HG03354 (cell line): ENCODE measurements around the gene TUT1.

Source experiments
- ATAC-seq: cut with Tn5 transposase; IDR thresholded peaks from one replicate; pipeline ENCODE4 v1.9.1; 2021; ENCODE audit warnings: mild to moderate bottlenecking; ENCODE audit not compliant: unreplicated experiment, poor library complexity, severe bottlenecking

Gene TUT1

DNA sequence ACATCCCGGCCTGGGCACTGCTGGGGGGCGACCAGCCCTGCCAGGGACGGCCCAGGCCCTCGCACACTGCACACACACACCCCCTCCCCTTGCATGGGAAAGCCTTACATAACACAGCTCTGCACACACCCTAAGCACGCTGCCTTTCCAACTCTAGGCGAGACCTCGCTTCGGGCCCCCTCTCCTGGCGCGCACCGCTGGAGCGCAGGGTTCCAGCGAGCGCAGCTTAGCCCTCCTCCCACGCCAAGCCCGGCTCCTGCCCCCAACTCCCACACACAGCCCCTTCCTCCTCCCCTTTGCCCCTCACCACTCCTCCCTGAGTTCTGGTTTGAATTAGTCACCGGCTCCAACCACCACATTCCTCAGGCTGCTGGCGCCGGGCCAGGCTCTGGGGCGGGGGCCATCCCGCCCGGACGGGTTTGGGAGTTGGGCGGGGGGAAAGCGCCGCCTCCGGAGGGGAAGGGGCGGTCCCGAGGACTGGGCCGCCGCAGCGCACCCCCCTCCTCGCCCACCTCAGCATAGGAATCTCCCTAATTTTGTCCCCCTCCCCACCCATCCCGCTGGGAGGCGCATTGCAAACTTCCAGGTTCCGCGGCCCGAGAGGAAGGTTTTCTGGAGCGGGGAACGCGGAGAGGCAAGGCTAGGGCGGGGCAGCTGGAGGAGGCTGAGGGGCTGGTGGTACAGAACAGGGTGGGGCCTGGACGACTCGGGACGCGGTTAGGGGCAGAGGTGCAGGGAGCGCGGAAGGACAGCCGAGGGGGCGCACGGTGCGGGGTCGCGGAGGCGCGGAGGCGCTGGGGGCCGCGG is 45.7 kb downstream of the TUT1 start:
- no peak for ATAC-seq

DNA sequence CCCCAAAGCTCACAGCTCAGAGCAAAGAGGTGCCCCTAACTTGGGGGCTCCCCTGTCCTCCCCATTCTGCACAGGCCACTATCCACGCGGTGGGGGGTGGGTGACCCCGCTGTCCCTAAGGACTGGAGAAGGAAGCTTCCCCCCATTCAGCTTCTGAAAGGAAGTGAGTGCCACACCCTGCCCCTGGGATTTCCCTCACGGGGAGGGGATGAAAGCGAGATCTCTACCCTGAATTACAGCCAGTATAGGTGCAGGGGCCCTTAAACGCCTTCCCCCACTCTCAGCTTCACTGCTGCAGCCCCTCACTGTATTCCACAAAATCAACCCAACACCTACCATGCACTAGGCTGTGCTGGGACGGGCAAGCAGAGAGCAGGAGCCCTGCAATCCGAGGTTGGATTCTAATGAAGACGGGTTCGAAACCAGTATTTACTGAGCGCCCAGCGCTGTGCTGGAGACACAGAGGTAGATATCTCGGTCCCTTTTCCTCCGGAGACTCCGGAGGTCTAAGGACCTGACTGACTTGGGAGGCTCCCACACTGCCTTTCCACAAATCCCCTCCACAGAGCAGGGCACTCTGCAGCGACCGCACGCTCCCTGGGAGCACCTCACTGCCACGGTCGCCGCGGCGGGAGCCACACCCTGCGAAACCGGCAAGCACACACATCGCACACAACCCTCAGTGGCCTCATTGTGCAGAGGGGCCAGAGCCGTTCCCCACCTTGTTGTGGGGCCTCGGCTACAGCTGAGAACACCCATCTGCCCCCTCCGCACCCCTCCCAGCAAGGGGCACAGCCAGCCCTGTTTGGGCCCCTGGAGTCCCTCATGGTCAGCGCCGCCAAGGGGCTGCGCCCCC is 46.5 kb downstream of the TUT1 start:
- ATAC-seq, result no peak

DNA sequence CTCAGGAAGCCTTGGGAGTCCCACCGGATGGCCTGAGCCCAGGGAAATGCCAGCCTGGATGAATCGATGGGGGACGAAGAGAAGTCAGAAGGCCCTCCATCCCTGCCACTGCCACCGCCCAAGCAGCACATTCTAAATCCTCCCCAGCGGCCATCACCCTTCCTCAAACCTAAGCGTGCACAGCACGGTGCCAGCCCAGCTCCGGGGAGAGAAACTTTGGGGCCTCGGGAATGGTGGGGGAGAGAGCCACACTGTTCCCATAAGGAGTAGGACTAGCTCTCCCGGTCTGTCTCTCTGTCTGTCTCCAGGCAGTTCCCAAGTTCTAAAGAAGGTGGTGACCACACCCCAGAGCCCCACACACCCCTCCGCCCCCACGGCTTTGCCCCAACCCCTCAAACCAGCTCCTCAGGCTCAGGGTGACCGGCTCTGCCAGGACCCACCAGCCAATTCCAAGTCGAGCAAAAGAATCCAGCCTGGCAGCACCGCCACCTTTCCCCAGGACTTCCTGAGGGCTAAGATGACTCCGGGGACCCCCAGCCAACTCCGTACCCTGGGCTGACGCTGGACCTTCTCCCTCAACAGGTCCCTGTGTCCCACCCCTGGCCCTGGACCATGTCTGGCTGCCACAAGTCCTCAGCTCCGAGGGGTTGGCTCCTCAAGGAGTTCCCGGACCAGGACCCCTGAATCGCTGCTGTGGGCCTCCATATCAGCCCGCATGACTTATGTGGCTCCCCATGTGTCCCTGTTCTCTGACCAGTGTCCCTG is 47.5 kb downstream of the TUT1 start:
- ATAC-seq, result no peak

DNA sequence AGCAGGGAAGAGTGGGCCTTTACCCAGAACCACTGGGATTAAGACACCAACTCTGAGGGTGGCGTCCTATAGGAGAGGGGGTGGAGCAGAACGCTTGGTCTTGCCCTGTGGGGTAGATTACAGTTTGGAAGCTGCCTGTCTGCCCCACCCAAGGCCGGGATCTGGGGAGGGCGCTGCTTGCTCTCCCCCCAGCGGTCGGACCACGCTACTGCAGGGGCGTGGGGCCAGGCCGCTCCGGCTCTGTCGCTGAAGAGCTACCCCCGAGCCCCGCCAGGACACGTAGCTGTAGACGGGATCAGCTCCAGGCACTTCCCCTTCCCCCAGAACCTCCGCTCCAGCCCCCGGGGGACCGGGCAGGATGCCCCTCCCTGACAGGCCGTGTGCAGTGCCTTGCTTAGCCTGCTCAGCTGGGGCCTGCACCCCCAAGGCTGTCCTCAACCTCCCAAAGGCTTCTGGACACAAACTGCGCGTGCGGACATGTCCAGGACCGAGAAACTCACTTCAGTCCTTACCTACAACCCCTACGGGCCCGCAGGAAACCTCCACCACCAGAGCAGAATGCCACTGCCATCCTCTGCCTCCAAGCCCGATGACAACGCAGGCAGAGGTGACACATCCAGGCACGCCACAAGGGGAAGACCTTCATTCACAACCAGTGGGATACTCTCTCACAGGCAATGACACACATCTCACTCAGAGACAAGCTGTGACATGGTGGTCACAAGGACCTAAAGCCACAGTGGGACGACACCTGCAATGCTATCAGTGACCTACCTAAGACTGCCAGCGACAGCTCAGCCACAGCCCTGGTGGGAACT is 48.4 kb downstream of the TUT1 start:
- peak; percentile 35 for ATAC-seq

DNA sequence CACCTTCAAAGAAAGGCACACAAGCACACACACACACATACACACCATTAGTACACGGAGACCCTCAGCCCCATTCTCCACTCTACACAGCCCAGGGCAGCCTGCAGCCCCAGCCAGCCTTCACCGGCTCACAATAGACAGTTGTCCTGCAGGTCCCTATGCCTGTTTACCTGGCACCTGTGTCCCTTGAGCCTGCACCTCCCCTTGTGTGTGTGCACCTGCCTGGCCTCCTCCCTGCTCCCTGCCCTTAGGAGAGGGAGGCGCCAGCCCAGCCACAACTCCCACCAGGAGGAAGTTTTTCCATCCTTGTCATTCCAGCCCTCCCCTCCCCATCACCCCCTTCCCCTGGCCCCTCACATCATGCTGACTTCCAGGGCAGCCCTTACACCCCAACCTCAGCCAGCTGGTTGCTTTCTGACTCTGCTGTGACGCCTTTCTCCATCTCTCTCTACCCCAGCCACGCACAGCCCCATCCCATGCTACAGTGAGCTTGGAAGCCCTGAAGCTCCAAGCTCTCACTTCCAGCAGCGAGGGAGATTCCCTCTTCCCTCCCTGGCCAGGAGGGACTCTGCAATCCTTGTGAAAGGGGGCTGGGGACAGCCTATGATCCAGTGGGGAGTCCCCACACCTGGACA is 49.1 kb downstream of the TUT1 start:
- no peak for ATAC-seq

DNA sequence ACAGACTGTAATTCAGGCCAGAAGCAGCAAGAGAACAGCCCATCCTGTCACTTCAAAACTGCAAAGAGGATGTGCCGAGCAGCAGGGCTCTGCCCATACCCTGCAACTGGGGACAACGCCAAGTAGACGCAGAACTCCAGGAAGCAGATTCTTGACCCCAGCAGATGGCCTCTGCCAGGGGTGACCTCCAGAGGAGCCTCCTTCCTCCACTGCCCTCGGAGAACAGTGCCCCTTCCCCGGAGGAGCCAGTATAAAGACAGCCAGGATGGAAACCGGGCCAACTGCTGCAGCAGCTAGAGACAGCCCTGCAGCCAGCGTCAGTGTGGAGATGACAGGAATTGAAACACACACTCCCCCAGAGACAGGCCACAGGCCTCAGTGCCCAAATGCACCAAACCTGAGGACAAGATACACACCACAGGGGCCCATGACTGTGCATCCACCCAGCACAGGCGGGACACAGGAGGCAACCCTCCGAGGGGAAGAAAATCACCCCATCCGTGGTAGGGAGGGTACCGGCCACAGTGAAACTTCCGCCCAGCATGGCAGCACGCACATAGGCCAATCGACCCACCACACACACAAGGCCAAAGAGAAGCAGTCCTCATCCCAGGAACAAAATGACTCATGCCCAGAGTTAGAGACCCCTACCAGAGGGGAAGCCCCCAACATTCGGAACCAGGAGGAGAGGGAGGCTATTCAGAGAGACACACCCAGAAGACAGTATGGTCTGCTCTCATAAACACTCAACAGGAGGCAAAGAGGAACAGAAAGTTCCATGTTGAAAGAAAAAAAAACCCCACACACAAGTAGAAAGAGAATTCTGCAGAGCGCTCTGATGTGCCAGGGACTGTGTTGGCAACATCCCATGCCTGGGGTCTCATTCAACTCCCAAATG is 50.3 kb downstream of the TUT1 start:
- peak; percentile 55 for ATAC-seq

DNA sequence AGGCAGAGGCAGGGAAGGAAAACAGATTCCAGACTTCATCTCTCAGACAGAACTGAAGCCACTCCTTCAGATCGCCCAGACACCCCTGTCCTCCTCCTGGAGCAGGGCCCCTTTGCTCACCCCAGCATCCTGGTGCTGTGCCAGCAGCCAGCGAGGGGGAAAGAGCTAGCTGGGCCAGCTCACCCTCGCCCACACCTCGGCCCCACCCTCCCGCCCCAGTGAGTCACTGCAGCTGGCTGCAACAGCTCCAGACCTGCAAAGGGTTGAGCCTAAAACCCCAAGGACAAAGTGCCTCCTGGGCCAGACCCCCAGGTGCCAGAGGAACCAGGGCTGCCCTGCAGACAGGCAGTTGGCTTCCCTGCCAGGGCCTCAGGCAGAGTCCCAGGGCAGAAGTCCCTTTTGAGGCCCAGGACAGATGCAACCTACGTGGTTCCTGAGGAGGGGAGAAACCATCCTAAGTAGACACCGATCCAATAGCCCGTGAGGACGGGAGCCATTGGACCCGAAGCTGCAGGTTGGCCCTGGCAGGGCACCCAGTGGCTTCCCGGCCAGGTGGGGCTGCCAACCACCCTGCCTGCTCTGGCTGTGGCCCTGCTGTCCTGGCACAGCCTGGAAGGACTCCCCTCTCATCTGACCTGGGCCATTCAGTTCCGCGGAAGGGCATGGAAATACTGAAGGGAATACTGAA is 51.9 kb downstream of the TUT1 start:
- ATAC-seq, result no peak

DNA sequence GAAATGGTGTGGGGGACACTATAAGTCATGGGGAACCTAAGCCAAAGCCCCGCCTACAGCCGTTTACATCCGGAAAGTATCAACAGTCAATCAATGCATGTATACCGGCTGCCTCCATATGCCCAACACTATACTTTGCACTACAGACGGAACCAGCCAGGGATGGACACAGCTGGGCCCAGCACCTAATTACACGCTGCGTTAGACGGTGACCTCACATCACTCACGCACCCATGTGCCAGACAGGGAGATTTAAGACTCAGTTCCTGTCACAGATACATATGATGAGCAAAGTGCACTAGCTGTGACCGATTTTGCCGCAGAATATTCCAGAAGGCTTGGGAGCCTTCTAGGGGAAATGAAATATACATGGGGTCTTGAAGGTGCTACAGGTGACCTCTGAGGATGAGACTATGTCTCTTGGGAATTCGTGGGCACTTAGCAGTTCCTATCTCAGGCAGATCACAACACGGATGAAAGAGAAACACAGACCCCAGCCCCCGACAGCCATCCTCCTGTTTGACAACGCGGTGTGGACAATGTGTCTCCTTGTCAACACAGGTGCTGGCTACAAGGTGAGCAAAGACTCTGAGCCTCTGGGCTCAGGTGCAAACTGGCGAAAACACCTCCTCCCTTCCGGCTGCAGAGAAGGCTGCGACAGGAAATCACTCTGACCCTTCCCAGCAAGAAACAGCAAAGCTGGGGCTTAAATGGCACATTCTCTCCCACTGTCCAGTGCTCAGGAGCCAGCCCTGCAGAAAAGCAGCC is 52.7 kb downstream of the TUT1 start:
- ATAC-seq, result no peak

DNA sequence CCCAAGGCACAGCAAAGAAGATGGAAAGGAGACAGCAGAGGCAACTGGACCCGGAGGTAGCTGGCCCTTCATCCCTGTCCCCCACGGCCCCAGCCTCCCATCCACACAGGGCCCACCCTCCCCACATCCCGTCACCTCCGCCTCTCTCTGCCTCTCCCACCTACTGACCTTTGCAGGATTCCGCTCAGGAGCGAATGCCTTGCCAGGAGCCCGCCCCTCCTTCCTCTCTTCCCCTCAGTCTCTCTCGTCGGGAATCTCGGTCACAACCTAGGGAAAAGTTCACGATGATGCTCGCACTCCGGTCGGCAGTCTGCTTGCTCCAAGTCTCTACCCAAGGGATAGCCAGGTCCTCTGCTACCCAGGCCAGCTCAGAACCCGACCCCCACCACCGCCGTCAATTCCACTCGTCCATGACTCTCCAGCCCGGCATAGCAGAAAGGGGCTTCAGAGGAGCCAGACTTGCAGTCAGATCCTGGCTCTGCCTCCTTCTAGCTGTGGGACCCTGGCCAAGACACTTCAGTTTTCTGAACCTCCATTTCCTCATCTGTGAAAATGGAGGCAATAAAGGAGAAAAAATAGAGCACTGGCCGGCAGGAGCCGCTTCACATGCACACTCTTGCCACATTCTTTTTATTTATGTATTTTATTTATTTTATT is 54.9 kb downstream of the TUT1 start:
- no peak for ATAC-seq

DNA sequence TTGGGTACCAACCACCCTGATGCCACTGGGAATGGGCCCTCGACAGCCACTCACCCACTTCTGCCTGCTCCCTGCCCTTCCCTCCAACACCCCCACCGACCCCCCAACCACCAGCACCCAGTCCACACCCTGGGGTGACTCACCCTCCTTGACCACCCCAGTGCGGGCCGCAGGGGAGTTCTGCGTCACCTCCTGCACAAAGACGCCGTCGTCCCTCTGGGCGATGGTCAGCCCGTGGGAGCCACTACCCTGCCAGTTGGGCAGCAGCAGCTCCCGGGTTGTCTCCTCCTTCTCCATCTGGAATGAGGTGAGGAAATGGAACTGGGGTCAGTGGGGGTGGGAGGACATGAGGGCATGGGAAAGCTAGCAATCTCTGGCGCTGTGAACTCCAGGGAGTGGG is 55.5 kb downstream of the TUT1 start:
- ATAC-seq, result no peak

DNA sequence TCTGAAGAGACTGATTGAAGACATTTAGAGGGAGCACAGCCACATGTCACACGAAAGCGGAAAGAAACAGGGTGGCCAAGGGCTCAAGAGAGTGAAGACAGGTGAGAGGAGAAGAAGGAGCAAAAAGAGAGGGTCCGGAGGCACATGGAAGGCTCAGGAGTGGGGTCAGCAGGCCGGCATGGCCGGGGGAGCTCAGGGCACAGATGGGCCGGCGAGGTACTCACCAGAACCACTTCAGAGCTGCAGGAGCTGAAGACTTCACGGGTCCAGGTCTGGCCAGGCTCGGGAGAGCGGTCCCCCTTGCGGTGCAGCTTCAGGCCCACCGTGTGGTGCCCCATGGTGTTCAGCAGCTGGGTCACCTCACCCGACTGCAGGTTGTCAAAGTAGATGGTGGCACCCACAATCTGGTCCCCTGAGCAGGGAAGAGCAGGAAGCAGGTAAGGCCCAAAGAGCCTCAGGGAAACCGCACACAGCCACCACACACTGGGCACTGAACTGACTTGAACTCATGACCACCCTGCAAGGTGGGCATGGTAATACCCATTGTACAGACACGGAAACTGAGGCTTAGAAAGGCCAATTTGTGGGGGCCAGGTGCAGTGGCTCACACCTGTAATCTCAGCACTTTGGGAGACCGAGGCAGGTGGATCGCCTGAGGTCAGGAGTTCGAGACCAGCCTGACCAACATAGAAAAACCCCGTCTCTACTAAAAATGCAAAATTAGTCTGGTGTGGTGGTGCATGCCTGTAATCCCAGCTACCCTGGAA is 56.4 kb downstream of the TUT1 start:
- no peak for ATAC-seq

DNA sequence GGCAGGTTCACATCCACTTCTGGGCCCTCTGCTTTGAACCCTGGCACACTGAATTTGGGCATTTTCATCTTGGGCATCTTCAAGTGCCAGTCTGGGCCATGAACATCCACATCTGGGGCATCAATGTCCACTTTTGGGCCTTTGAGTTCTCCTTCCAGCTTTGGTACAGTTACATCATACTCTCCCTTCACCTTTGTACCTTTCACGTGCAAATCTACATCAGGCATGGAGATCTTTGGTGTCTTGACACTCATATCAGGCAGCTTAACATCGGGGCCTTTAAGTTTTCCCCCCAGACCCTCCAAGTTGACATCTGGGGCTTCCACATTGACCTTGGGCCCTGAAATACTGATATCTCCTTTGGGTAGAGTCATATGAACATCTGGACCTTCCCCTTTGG is 59.2 kb downstream of the TUT1 start:
- ATAC-seq, result no peak
